H1 (cell line): ENCODE data around the gene PLEKHM1.

Experiments used
- CTCF ChIP-seq, 3 experiments: IDR thresholded peaks; 1 replicate in 2 of 3; 2 replicates in 1 of 3; pipeline versions ENCODE4 v1.5.1 to v1.6.1; 2011; ENCODE audit warnings: low read length in 3 of 3, mild to moderate bottlenecking in 3 of 3, inconsistent platforms in 2 of 3, low read depth in 1 of 3, moderate library complexity in 1 of 3; ENCODE audit not compliant: insufficient read depth in 1 of 3; ENCODE audit errors: control extremely low read depth in 1 of 3
- POLR2A ChIP-seq, 2 experiments: IDR thresholded peaks; 1 replicate in 1 of 2; 2 replicates in 1 of 2; pipeline ENCODE4 v1.6.1; 2011; ENCODE audit warnings: low read depth in 2 of 2, low read length in 2 of 2, mild to moderate bottlenecking in 2 of 2; ENCODE audit errors: control extremely low read depth in 1 of 2
- SIX5 ChIP-seq: IDR thresholded peaks from 2 replicates; pipeline ENCODE4 v1.6.1; 2011; ENCODE audit warnings: mild to moderate bottlenecking, low read depth, low read length
- TAF7 ChIP-seq: optimal IDR thresholded peaks from 2 replicates; pipeline ENCODE3; 2011; ENCODE audit warnings: low read depth, mild to moderate bottlenecking, inconsistent platforms, low read length, moderate library complexity, borderline replicate concordance

GRCh38 chr17:45438931-45439610, 51.5 kb downstream of the PLEKHM1 start:
- no peak for TF ChIP-seq CTCF (IDR thresholded peaks at IDR 0.05; ENCODE audit: control extremely low read depth in 1 of 3, insufficient read depth in 1 of 3, low read depth in 1 of 3, low read length in 3 of 3)
- no peak for TF ChIP-seq POLR2A (IDR thresholded peaks at IDR 0.05; ENCODE audit: control extremely low read depth in 1 of 2, low read depth in 2 of 2, low read length in 2 of 2)
- TF ChIP-seq SIX5 = no peak
- no peak for TF ChIP-seq TAF7
